Subcutaneous adipose tissue (tissue), 4 donors: ENCODE results near the gene IQCH. TPM values are rescaled to one million over a fixed set of nuclear protein-coding genes. Genes with fewer than 3 reads are reported as not detected.

Source experiments
- CTCF ChIP-seq: fragments of 450-650 bp; IDR thresholded peaks from one replicate; pipeline ENCODE4 v1.5.1; 2016; ENCODE audit warnings: low read depth, mild to moderate bottlenecking, control low read depth, antibody characterized with exemption, moderate library complexity
- total RNA-seq, 4 donors: library from RNA; depleted of rRNA; stranded (reverse); fragments of >200 nt; gene quantifications; one replicate each; pipeline ENCODE4 v1.1.0, GENCODE V29; 2016

The IQCH gene
- total RNA-seq, 4 donors from 2014 or later: 0.51 to 1.5 (median 0.88) TPM; not detected in 1

GRCh38 chr15:67504056-67504455 lies 249.5 kb downstream of the IQCH start:
- TF ChIP-seq CTCF: no peak

GRCh38 chr15:67504796-67505195 lies 250.2 kb downstream of the IQCH start:
- no peak for TF ChIP-seq CTCF

- no peak for TF ChIP-seq CTCF
Observed at GRCh38 chr15:67505675-67506572, 251.3 kb downstream of the IQCH start.

GRCh38 chr15:67506775-67507747 lies 252.5 kb downstream of the IQCH start:
- no peak for TF ChIP-seq CTCF

- TF ChIP-seq CTCF: no peak
Observed at GRCh38 chr15:67508407-67508806, 253.8 kb downstream of the IQCH start.

- no peak for TF ChIP-seq CTCF
Observed at GRCh38 chr15:67509918-67510317, 255.3 kb downstream of the IQCH start.
